HG02973 (cell line): ENCODE results near the gene IGSF22.
A peak's percentile ranks its signal among the peaks of the same experiment; 100 is the strongest.

Source experiments
- ATAC-seq: cut with Tn5 transposase; IDR thresholded peaks from one replicate; pipeline ENCODE4 v1.9.1; 2021; ENCODE audit warnings: moderate library complexity; ENCODE audit not compliant: unreplicated experiment

Gene IGSF22

GRCh38 chr11:18745251-18745650 is 19.3 kb upstream of the IGSF22 start:
- ATAC-seq = no peak

- ATAC-seq = no peak
These were observed 18.0 kb upstream of the IGSF22 start for GRCh38 chr11:18743900-18744514.

DNA sequence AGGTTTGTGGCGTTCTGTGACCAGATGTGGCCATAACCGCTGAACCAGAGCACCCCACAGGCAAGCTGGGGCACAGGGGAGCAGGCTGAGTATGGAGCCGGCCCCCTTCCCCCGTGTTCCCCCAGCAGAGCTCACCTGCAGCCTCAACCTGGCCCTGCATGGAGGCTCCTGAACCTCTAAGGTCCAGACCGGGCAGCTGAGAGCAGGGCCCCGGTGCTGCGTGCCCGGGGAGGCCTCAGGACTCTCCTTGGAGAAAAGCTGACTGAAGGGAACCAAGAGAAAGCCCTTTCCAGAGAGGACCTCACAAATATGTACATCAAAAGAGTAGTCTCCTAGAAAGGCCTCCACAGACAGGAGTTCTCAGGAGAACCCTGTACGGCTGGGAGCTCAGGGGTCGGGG is 17.4 kb upstream of the IGSF22 start:
- ATAC-seq = no peak

DNA sequence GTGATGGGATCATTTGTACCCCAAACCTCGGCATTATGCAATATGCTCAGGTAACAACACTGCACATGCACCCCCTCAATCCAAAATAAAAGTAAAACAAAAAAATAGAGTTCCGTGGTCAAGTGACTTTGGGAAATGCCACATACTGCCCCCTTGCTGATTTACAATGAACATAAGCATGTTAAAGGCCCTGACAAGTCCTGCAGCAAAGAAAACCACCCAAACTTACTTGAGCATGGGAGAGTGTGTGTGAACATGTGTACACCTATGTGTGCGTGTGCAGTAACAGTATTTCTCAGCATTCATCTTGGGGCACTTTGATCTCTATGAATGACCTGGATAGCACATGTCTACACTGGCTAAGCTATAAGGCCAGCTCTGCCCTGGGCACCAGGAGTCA is 15.8 kb upstream of the IGSF22 start:
- no peak for ATAC-seq

GRCh38 chr11:18739685-18740084 is 13.7 kb upstream of the IGSF22 start:
- ATAC-seq = no peak

- ATAC-seq = no peak
These were observed 11.7 kb upstream of the IGSF22 start for GRCh38 chr11:18737642-18738041.

DNA sequence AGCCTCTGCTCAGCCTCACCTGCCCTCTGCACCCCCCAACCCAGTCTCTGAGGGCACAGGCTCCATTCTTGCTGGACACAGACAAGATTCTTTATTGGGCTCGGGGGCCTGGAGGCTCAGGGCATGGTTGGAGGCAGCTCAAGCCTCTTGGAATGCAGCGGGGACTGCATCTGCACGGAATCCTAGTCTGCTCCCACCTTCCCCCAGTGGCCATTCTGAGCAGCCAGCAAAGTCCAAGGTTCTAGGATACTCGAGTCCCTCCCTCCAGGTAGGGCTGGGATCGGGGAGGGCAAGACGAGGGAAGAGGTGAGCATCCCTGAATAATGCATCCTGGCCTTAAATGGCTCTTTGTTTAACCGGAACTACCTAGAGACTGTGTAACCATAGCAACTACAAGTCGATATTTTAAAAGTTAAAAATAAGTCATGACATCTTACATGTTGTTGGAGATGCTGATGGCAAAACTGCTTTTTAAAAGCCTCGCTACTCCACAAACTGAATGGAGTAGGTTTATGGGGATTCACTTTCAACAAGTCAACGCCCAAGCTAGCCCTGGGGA is 10.7 kb upstream of the IGSF22 start:
- ATAC-seq = no peak

GRCh38 chr11:18733202-18733601 is 7.2 kb upstream of the IGSF22 start:
- ATAC-seq = no peak

GRCh38 chr11:18731949-18732821 is 6.2 kb upstream of the IGSF22 start:
- ATAC-seq = peak; percentile 61

GRCh38 chr11:18731441-18731840 is 5.5 kb upstream of the IGSF22 start:
- ATAC-seq = peak; percentile 14

DNA sequence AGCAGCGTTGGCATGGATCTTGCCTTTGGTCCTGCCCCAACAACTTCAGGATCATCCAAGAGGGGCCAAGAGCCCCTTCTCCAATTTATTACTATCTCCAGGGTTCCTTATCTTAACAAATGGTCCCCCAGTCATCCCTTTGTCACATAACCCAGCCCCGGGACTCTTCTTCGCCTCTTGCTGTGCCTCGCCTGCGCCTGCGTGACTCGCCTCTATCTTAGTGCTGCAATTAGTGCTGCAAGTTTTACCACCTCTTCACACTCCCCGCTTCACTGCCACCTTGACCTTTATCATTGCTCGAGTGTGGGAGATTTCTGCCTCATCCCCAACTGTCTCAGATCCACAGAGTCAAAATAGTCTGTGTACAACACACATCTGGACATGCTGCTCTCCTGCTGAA is 4.0 kb upstream of the IGSF22 start:
- ATAC-seq = no peak

- no peak for ATAC-seq
These were observed 3.4 kb upstream of the IGSF22 start for GRCh38 chr11:18729426-18729825.

DNA sequence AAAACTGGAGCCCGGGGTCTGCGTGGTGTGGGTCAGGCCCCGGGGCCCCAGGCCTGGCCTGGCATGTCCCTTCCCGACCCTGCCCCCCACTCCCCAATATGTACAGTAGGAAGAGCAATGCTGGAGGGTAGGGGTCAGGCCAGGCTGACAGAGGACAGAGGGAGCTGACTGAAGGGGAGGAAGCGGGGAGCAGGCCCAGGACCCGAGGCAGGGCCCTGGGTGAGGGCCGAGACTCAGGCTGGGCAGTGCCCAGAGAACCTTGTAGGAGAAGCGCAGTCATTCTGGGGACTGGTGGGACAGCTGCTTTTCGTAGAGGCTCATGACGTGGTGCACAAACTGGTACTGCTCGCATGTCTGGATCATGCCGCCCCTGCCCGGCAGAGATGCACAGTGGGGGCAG is 2.7 kb upstream of the IGSF22 start:
- ATAC-seq = no peak

- peak; percentile 56 for ATAC-seq
These were observed 1.7 kb upstream of the IGSF22 start for GRCh38 chr11:18727479-18728236.

DNA sequence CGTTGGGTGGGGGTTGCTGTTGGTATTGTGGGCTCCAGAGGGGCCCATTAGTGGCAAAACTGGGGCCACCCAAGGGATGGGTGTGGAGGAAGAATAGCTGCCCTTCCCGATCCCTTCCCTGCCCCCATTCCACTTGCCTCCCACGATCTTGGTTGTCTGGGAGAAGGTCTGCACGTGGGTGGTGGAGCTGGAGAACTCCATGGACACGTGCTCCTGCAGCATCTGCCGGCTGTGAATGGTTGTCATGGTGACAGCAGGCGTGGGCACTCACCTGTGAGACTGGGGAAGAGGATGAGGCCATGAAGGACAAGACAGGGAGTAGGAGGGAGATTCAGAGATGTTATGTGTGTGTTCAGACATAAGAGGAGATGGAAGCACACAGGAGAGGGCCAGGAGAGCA is 2.0 kb downstream of the IGSF22 start:
- ATAC-seq = no peak

- ATAC-seq = no peak
These were observed 3.7 kb downstream of the IGSF22 start for GRCh38 chr11:18722293-18722637.

- peak; percentile 71 for ATAC-seq
These were observed 4.3 kb downstream of the IGSF22 start for GRCh38 chr11:18721561-18722292.

DNA sequence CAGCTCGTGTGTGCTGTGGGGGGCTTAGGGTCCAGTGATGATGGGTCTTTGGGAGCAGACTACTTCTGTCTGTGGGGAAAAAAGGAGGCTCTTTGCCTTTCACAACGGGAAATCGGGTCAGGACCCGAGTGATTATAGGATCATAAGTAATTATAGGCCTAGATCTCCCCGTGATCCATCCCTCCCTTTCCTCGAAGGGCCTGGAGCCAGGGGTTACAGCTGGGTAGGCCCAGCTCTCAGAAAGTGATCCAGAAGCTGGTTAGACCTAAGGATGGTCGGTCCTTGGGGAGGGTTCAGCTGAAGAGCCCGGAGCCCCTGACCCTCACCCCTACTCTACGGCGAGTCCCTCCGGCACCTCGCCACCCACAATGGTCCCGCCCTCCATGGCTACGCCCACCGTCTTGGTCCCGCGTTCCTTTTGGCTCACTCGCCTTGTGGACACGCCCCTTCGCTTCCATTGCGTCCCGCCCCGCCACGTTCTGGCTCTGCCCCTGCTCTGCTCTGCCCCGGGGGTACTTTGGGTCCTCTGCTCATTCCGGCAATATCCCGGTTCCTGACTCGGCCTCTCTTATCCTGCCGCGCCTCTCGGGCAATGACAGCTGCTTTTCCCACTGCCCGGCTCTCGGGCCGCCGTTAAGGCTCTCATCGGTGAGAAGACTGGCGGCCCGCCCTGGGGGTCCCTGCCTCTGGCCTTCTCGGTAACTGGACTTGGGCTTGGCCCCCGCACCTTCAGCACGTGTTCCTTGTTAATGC is 5.0 kb downstream of the IGSF22 start:
- ATAC-seq = no peak

DNA sequence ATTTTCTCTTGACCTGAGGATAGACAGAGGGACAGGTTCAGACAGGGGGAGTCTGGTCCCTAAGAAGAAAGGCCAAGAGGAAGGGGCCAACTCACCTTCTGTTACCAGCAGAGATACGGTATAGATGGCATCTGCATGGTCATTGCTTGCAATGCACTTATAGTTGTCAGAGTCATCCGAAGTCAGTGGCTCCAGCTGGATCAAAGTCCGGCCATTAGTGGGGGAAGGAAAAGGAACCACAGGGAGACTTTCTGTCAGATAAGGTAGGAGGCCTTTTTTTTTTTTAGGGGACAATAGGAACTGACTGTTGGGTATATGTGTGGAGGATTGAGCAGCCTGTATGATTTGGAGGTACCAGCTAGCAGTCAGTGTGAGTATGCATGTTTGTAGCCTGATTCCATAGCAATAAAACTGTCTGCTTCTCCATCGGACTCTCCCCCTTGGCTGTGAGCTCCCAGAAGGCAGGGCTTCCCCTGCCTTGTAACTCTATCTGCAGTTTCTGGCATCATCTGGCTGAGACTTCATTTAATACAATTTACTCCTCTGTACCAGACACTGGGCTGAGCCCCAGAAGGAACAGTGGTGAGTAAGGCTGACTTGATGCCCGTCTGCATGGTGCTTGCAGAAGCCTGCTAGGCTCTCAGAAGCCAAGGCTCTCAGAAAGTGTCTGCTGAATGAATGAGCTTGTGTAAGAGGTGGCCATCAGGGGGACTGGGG is 5.7 kb downstream of the IGSF22 start:
- ATAC-seq = no peak

DNA sequence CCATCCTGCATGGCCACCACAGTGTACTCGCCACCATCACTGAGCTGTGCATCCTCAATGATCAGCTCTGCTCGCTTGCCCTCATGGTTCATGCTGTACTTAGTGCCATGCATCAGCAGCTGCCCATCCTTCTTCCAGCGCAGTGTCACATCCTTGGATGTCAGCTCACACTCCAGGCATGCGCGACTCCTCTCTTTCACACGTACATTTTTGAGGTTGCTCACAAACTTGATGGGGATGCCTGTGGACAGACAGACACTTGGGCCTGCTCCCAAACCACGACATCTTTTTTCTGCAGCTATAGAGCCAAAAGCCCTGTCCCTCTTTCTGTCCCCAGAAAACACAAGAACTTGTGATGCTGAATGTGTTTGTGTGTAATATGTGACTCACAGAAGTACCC is 10.5 kb downstream of the IGSF22 start:
- no peak for ATAC-seq
